ENCODE data around the gene PHF19. TPM values are rescaled to one million over a fixed set of nuclear protein-coding genes. Genes with fewer than 3 reads are reported as not detected.

Gene PHF19
- total RNA-seq, 4 donors from 2014 or later, result 7.2 to 76.7 (median 20.6) TPM

DNA sequence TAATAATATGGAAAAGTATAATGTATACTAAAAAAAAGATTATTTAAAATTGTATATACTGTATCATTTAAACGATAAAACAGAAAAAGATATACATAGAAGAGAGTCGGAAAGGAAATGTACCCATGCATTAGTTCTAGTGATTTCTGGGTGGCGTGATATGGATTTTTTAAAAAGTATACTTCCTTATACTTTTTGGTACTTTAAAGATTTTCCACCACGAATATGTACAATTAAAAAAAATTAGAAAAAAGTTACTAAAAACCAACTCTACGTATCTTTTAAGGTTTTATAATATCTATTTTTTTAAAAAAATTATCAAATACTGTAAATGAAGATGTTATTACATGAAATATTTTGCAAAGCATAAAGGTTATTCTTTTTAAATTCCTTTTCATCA, 12.3 kb downstream of the PHF19 start:
- Histone ChIP-seq H3K27me3 (no peaks in the 10 kb centered on the region), H3K4me1 (peaks cover 0 to 8% (median 5%) of the 10 kb centered on the region in 4 donors), H3K36me3 (peaks cover 0 to 49% (median 0%) of the 10 kb centered on the region in 3 donors), H3K4me3 (no peak overlapping the region), H3K9me3 (no peaks in the 10 kb centered on the region), H3K27ac (no peak overlapping the region)
- DNase-seq, result no peak
- no peak for TF ChIP-seq POLR2A (IDR thresholded peaks at IDR 0.05)
- TF ChIP-seq, protein P1, sequence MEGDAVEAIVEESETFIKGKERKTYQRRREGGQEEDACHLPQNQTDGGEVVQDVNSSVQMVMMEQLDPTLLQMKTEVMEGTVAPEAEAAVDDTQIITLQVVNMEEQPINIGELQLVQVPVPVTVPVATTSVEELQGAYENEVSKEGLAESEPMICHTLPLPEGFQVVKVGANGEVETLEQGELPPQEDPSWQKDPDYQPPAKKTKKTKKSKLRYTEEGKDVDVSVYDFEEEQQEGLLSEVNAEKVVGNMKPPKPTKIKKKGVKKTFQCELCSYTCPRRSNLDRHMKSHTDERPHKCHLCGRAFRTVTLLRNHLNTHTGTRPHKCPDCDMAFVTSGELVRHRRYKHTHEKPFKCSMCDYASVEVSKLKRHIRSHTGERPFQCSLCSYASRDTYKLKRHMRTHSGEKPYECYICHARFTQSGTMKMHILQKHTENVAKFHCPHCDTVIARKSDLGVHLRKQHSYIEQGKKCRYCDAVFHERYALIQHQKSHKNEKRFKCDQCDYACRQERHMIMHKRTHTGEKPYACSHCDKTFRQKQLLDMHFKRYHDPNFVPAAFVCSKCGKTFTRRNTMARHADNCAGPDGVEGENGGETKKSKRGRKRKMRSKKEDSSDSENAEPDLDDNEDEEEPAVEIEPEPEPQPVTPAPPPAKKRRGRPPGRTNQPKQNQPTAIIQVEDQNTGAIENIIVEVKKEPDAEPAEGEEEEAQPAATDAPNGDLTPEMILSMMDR (IDR thresholded peaks at IDR 0.05), result no peak

DNA sequence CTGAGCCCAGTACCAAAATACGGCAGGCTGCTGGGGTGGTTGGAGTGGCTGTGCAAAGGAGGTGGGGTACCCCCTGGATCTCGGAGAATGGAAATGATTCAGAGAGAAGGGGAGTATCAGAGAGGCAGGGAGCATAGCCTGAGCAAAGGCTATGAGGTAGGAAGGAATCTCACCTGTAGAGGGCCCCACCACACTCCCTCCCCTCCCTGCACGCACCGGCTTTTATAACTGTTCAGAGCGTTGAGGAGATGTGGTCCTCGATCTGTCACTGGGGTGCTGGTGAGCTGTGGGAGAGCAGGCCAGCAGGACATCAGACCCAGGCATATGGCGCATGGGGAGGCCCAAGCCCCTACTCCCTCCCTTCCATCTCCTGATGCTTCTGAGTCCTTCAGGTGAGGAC, 13.2 kb downstream of the PHF19 start:
- H3K27ac ChIP-seq, result no peak overlapping the region
- DNase-seq, result no peak
- TF ChIP-seq, protein P1 (IDR thresholded peaks at IDR 0.05), result no peak
- no peak for TF ChIP-seq POLR2A (IDR thresholded peaks at IDR 0.05)
- H3K4me1 ChIP-seq, result peaks cover 0 to 8% (median 3%) of the 10 kb centered on the region in 4 donors
- H3K36me3 ChIP-seq, result peaks cover 0 to 51% (median 0%) of the 10 kb centered on the region in 3 donors
- H3K27me3 ChIP-seq, result no peaks in the 10 kb centered on the region
- H3K9me3 ChIP-seq, result no peaks in the 10 kb centered on the region
- H3K4me3 ChIP-seq, result no peak overlapping the region

DNA sequence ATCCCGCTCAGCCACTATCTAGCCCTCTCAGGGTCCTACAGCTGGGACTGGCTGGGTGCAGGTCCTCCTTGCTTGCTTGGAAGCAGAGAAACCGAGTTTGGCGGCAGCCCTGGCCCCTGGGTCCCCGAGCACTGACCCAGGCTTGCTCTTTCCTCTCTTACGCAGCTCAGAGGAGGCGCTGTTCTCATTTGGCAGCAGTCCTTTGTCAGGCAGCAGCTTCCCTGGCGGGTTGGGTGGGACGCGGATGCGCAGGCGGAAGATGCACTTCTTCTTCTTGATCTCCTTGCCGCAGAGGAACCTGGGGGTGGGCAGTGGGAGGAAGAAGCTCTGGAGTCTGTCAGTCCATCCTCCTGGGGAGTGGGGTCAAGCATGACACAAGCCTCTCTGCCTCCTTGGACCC, 14.5 kb downstream of the PHF19 start:
- DNase-seq, result no peak
- Histone ChIP-seq H3K36me3 (peaks cover 0 to 60% (median 0%) of the 10 kb centered on the region in 3 donors), H3K9me3 (no peaks in the 10 kb centered on the region), H3K4me1 (no peaks in the 10 kb centered on the region), H3K27ac (no peak overlapping the region), H3K27me3 (no peaks in the 10 kb centered on the region), H3K4me3 (no peak overlapping the region)
- TF ChIP-seq POLR2A (IDR thresholded peaks at IDR 0.05), result no peak
- TF ChIP-seq, protein P1 (IDR thresholded peaks at IDR 0.05), result no peak

DNA sequence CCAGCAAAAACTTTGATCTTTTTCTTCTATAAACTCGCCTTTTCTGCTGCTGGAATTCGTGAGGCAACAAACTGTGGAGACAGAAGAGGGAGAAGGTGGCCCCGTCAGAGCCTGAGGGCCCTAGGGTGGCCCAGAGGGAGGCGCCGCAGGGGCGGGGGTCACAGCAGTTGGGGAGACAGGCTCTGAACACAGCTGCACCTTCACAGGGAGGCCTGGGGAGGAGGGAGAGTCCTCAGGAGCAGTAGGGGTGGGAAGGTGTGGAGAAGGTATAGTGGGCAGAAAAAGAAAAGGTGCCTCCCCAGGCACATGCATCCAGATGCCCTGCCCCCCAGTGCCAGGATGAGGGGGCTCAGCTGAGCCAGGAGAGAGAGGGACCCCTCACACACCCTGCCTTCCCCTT, 15.1 kb downstream of the PHF19 start:
- no peak for TF ChIP-seq POLR2A (IDR thresholded peaks at IDR 0.05)
- TF ChIP-seq, protein P1 (IDR thresholded peaks at IDR 0.05), result no peak
- Histone ChIP-seq H3K27me3 (no peaks in the 10 kb centered on the region), H3K9me3 (no peaks in the 10 kb centered on the region), H3K27ac (no peak overlapping the region), H3K4me1 (no peaks in the 10 kb centered on the region), H3K36me3 (peaks cover 0 to 64% (median 0%) of the 10 kb centered on the region in 3 donors), H3K4me3 (no peak overlapping the region)
- no peak for DNase-seq

DNA sequence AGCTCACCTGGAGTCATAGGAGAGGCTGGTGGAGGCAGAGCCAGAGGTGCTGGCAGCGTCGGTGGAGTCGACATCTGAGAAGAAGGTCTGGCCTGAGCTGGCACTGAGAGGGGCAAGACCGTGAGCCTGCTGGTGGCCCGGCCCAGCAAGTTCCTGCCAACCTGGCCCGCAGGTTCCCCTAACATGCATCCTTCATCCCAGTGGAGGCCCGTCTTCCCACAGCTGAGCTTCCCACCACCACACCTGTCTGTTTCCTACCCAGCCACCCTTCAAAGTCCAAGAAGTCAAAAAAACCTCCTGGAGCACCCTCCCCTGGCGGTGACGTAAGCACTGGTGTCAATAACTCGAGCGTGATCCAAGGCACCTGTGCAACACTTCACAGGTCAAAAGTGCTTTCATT, 16.9 kb downstream of the PHF19 start:
- H3K9me3 ChIP-seq, result no peaks in the 10 kb centered on the region
- H3K36me3 ChIP-seq, result peaks cover 0 to 51% (median 0%) of the 10 kb centered on the region in 3 donors
- TF ChIP-seq POLR2A (IDR thresholded peaks at IDR 0.05), result no peak
- TF ChIP-seq, protein P1 (IDR thresholded peaks at IDR 0.05), result no peak
- no peak overlapping the region for H3K27ac ChIP-seq
- no peaks in the 10 kb centered on the region for H3K4me1 ChIP-seq
- H3K27me3 ChIP-seq, result no peaks in the 10 kb centered on the region
- no peak overlapping the region for H3K4me3 ChIP-seq
- no peak for DNase-seq

DNA sequence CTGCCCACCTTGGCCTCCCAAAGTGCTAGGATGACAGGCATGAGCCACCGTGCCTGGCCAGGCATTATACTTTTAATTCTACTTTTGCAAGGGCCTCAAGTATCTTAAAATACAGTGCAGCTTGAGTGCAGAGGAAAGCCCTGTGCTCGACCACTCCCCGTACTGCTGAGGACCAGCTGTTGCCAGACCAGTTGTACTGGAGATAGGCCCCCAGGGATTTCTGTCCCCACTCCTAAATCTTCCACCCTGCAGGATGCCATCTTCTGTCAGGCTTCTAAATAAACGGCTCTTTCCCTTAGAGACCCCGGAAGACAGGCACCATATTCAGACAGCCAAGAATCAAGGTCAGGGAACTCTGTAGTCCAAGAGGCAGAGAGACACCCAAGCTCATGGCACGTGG, 17.6 kb downstream of the PHF19 start:
- no peak overlapping the region for H3K27ac ChIP-seq
- no peak overlapping the region for H3K4me3 ChIP-seq
- no peaks in the 10 kb centered on the region for H3K9me3 ChIP-seq
- TF ChIP-seq POLR2A (IDR thresholded peaks at IDR 0.05), result no peak
- TF ChIP-seq, protein P1 (IDR thresholded peaks at IDR 0.05), result no peak
- H3K27me3 ChIP-seq, result no peaks in the 10 kb centered on the region
- H3K4me1 ChIP-seq, result no peaks in the 10 kb centered on the region
- peaks cover 0 to 49% (median 0%) of the 10 kb centered on the region in 3 donors for H3K36me3 ChIP-seq
- no peak for DNase-seq

Measured in Peyer's patch (tissue), 4 donors.